Measurements from ENCODE around the gene RAG2.

DNA sequence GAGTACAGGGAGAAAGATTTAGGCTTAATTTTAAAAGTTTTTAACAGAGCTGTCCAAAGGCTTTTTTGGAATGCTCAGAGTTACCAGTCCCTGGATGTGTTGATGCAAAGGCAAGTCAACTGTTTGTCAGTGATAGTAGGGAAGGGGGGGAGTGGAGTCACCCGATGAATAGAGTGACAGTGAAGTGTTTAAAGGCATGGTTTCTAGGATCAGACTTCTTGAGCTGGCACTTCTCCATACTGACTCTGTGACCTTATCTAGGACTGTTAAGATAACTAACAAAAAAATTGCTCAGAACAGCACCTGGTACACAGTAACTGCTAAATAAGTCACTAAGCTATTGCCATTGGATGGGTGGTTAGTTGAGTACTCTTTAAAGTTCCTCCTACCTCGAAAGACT, 11.3 kb upstream of the RAG2 start:
- TF ChIP-seq, protein P1, sequence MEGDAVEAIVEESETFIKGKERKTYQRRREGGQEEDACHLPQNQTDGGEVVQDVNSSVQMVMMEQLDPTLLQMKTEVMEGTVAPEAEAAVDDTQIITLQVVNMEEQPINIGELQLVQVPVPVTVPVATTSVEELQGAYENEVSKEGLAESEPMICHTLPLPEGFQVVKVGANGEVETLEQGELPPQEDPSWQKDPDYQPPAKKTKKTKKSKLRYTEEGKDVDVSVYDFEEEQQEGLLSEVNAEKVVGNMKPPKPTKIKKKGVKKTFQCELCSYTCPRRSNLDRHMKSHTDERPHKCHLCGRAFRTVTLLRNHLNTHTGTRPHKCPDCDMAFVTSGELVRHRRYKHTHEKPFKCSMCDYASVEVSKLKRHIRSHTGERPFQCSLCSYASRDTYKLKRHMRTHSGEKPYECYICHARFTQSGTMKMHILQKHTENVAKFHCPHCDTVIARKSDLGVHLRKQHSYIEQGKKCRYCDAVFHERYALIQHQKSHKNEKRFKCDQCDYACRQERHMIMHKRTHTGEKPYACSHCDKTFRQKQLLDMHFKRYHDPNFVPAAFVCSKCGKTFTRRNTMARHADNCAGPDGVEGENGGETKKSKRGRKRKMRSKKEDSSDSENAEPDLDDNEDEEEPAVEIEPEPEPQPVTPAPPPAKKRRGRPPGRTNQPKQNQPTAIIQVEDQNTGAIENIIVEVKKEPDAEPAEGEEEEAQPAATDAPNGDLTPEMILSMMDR (tag by site-specific recombination; IDR thresholded peaks at IDR 0.05), result no peak
- no peak for TF ChIP-seq ZNF530 (tag by site-specific recombination; IDR thresholded peaks at IDR 0.05; ENCODE audit: low read depth)
- TF ChIP-seq, protein P2, sequence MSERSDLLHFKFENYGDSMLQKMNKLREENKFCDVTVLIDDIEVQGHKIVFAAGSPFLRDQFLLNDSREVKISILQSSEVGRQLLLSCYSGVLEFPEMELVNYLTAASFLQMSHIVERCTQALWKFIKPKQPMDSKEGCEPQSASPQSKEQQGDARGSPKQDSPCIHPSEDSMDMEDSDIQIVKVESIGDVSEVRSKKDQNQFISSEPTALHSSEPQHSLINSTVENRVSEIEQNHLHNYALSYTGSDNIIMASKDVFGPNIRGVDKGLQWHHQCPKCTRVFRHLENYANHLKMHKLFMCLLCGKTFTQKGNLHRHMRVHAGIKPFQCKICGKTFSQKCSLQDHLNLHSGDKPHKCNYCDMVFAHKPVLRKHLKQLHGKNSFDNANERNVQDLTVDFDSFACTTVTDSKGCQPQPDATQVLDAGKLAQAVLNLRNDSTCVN (tag by site-specific recombination; optimal IDR thresholded peaks at IDR 0.05), result no peak
- no peak for TF ChIP-seq ZNF274 (IDR thresholded peaks at IDR 0.05; ENCODE audit: low read length)
- TF ChIP-seq ZNF274 (tag by site-specific recombination; IDR thresholded peaks at IDR 0.05; ENCODE audit: borderline replicate concordance), result no peak
- TF ChIP-seq ZNF175 (tag by site-specific recombination; IDR thresholded peaks at IDR 0.05), result no peak
- TF ChIP-seq, protein P3, sequence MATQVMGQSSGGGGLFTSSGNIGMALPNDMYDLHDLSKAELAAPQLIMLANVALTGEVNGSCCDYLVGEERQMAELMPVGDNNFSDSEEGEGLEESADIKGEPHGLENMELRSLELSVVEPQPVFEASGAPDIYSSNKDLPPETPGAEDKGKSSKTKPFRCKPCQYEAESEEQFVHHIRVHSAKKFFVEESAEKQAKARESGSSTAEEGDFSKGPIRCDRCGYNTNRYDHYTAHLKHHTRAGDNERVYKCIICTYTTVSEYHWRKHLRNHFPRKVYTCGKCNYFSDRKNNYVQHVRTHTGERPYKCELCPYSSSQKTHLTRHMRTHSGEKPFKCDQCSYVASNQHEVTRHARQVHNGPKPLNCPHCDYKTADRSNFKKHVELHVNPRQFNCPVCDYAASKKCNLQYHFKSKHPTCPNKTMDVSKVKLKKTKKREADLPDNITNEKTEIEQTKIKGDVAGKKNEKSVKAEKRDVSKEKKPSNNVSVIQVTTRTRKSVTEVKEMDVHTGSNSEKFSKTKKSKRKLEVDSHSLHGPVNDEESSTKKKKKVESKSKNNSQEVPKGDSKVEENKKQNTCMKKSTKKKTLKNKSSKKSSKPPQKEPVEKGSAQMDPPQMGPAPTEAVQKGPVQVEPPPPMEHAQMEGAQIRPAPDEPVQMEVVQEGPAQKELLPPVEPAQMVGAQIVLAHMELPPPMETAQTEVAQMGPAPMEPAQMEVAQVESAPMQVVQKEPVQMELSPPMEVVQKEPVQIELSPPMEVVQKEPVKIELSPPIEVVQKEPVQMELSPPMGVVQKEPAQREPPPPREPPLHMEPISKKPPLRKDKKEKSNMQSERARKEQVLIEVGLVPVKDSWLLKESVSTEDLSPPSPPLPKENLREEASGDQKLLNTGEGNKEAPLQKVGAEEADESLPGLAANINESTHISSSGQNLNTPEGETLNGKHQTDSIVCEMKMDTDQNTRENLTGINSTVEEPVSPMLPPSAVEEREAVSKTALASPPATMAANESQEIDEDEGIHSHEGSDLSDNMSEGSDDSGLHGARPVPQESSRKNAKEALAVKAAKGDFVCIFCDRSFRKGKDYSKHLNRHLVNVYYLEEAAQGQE (tag by site-specific recombination; IDR thresholded peaks at IDR 0.05), result no peak
- TF ChIP-seq, protein P4, sequence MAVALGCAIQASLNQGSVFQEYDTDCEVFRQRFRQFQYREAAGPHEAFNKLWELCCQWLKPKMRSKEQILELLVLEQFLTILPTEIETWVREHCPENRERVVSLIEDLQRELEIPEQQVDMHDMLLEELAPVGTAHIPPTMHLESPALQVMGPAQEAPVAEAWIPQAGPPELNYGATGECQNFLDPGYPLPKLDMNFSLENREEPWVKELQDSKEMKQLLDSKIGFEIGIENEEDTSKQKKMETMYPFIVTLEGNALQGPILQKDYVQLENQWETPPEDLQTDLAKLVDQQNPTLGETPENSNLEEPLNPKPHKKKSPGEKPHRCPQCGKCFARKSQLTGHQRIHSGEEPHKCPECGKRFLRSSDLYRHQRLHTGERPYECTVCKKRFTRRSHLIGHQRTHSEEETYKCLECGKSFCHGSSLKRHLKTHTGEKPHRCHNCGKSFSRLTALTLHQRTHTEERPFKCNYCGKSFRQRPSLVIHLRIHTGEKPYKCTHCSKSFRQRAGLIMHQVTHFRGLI (tag by site-specific recombination; IDR thresholded peaks at IDR 0.05), result no peak
